Adrenal gland (tissue), 5 donors: ENCODE data around the gene SLC2A6.

Experiments used
- POLR2A ChIP-seq, 2 donors: fragments of 450-650 bp; IDR thresholded peaks; one replicate each; pipeline ENCODE4 v1.6.1; 2017; ENCODE audit warnings: antibody characterized with exemption in 2 of 2, mild to moderate bottlenecking in 2 of 2, moderate library complexity in 1 of 2
- TF ChIP-seq, protein P1 (sequence below), 6 experiments: fragments of 450-650 bp in 4 of 6; fragments of 200-600 bp in 2 of 6; sonication (generic) in 1 of 6; IDR thresholded peaks; 1 replicate in 5 of 6; 2 replicates in 1 of 6; pipeline versions ENCODE4 v1.5.1 to v1.8.0; 2016 to 2021; ENCODE audit warnings: antibody characterized with exemption in 6 of 6, mild to moderate bottlenecking in 2 of 6, moderate library complexity in 1 of 6
- donor health status: DM: no; HTN: no; CAD: no.

DNA sequence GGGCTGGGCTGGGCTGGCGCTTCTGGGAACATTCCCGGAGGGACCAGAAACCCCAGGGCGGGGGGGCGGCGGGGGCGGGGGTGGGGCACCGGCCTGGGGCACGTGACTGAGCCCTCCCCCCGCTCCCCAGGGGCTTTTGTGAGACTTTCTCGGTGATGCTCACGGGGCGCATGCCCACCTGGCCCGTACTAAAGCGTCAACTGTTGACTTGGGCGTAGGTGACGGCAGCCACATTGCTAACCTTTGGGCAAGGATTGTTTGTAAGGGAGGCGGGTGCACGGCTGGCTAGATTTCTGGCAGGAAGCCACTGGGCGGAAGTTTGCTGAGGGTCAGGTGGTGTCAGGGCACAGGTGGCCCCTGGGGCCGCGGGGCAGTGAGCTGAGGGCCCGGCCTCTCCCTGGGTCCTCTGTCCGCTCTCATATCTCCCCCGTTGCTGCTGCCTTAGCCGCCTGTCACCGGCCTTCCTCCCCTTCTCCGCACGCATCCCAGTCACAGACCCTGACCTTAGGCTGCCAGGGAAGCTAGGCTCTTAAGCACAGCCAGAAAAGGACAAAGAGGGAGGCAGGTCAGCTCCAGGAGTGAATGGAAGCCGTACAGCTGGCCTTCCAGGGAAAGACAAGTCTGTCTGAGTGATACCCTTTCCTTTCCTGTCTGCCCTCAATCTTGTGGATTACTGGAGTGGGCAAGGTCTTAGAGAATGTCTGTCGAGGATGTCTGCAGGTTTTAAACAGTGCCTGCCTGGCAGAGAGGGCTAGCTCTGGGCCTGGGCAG, 18.3 kb downstream of the SLC2A6 start:
- TF ChIP-seq, protein P1, sequence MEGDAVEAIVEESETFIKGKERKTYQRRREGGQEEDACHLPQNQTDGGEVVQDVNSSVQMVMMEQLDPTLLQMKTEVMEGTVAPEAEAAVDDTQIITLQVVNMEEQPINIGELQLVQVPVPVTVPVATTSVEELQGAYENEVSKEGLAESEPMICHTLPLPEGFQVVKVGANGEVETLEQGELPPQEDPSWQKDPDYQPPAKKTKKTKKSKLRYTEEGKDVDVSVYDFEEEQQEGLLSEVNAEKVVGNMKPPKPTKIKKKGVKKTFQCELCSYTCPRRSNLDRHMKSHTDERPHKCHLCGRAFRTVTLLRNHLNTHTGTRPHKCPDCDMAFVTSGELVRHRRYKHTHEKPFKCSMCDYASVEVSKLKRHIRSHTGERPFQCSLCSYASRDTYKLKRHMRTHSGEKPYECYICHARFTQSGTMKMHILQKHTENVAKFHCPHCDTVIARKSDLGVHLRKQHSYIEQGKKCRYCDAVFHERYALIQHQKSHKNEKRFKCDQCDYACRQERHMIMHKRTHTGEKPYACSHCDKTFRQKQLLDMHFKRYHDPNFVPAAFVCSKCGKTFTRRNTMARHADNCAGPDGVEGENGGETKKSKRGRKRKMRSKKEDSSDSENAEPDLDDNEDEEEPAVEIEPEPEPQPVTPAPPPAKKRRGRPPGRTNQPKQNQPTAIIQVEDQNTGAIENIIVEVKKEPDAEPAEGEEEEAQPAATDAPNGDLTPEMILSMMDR (IDR thresholded peaks at IDR 0.05) = no peak
- TF ChIP-seq POLR2A (IDR thresholded peaks at IDR 0.05) = no peak
